ENCODE data around the gene HIVEP1. TPM values are rescaled to one million over a fixed set of nuclear protein-coding genes. Genes with fewer than 3 reads are reported as not detected.

Gene HIVEP1
- polyA plus RNA-seq, 1 of the 3 experiments (the other 2 are of a cell fraction) = 7.7 TPM

- Histone ChIP-seq H3K79me2 (ENCODE audit: insufficient read depth) (no peaks in the 10 kb centered on the region), H3K9me2 (no peaks in the 10 kb centered on the region), H3K27ac (ENCODE audit: low read depth in 2 of 2, low read length in 1 of 2) (no peak overlapping the region), H3K9me3 (no peaks in the 10 kb centered on the region), H4K20me1 (ENCODE audit: insufficient read depth) (no peaks in the 10 kb centered on the region), H3F3A (replicated peaks; ENCODE audit: insufficient read depth) (peaks cover 5% of the 10 kb centered on the region), H3K9ac (no peak overlapping the region), H3K4me3 (ENCODE audit: low read depth in 2 of 2, low read length in 1 of 2) (no peak overlapping the region), H3K4me2 (no peak overlapping the region), H3K4me1 (ENCODE audit: control insufficient read depth in 1 of 2, insufficient read depth in 2 of 2, low read depth in 1 of 2, low read length in 1 of 2) (no peaks in the 10 kb centered on the region; a peak in 1 of 4 replicates), H3K36me3 (replicated peaks in 1 of 2; ENCODE audit: control insufficient read depth in 1 of 2, insufficient read depth in 2 of 2, low read length in 1 of 2) (peaks cover 5 to 12% of the 10 kb centered on the region in 2 experiments), H2AFZ (ENCODE audit: low read depth) (no peak overlapping the region), H3K27me3 (ENCODE audit: insufficient read depth) (no peaks in the 10 kb centered on the region)
- TF ChIP-seq, protein P1, sequence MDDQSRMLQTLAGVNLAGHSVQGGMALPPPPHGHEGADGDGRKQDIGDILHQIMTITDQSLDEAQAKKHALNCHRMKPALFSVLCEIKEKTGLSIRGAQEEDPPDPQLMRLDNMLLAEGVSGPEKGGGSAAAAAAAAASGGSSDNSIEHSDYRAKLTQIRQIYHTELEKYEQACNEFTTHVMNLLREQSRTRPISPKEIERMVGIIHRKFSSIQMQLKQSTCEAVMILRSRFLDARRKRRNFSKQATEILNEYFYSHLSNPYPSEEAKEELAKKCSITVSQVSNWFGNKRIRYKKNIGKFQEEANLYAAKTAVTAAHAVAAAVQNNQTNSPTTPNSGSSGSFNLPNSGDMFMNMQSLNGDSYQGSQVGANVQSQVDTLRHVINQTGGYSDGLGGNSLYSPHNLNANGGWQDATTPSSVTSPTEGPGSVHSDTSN (IDR thresholded peaks at IDR 0.05) = no peak
- no peak for TF ChIP-seq EZH2phosphoT487 (IDR thresholded peaks at IDR 0.05; ENCODE audit: borderline replicate concordance, low read depth)
- no peak for TF ChIP-seq FOSL2 (IDR thresholded peaks at IDR 0.05; ENCODE audit: borderline replicate concordance, low read depth)
- no peak for TF ChIP-seq RXRA (IDR thresholded peaks at IDR 0.05; ENCODE audit: borderline replicate concordance, low read depth)
- no peak for TF ChIP-seq GATA2 (CRISPR knock-in tag; IDR thresholded peaks at IDR 0.05)
- TF ChIP-seq GABPA (IDR thresholded peaks at IDR 0.05; ENCODE audit: low read depth) = no peak
- CTCF ChIA-PET = no interaction called here
- WGBS (ENCODE audit: low lambda C conversion rate) = 50% methylated on average over 1 of the region's 1 CpG
- POLR2A ChIA-PET = no interaction called here
- no peak for DNase-seq
Measured at GRCh38 chr6:12169377-12169776, 157.3 kb downstream of the HIVEP1 start.

DNA sequence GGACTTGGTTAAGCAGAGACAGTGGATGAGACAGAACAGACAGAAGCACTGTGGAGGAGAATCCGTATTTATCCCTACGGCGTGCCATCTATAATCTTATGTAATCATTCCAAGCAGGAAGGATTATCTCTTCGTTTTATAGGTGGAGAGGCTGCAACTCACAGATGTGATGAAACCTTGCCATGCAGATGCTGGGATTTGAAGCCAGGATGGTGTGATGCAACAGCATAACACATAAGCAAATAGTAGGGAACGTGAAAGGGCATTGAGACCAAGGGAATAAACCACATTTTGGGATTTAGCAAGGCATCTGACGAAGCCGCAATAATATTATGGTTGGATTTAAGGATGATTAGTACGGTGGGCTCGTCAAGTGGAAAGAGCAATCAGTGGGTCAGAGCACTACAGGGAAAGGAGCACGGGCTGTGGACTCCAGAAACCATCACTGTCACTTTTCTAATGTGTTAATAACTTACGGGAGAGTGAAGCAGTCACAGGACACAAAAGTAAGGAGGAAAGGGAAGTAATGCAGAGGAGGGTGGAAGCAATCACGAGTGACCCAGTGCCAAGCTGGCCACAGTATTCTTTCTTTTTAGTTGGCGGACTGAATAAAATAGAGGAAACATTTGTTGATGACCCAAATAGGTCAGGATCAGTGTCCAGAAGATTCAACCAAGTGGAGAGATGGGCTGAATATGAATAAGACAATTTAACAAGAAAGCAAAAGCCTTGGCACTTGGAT lies 158.4 kb downstream of the HIVEP1 start:
- TF ChIP-seq, protein P2, sequence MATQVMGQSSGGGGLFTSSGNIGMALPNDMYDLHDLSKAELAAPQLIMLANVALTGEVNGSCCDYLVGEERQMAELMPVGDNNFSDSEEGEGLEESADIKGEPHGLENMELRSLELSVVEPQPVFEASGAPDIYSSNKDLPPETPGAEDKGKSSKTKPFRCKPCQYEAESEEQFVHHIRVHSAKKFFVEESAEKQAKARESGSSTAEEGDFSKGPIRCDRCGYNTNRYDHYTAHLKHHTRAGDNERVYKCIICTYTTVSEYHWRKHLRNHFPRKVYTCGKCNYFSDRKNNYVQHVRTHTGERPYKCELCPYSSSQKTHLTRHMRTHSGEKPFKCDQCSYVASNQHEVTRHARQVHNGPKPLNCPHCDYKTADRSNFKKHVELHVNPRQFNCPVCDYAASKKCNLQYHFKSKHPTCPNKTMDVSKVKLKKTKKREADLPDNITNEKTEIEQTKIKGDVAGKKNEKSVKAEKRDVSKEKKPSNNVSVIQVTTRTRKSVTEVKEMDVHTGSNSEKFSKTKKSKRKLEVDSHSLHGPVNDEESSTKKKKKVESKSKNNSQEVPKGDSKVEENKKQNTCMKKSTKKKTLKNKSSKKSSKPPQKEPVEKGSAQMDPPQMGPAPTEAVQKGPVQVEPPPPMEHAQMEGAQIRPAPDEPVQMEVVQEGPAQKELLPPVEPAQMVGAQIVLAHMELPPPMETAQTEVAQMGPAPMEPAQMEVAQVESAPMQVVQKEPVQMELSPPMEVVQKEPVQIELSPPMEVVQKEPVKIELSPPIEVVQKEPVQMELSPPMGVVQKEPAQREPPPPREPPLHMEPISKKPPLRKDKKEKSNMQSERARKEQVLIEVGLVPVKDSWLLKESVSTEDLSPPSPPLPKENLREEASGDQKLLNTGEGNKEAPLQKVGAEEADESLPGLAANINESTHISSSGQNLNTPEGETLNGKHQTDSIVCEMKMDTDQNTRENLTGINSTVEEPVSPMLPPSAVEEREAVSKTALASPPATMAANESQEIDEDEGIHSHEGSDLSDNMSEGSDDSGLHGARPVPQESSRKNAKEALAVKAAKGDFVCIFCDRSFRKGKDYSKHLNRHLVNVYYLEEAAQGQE (IDR thresholded peaks at IDR 0.05; ENCODE audit: low read depth, low read length) = no peak
- TF ChIP-seq GATA2 (CRISPR knock-in tag; IDR thresholded peaks at IDR 0.05) (no peak), FOXJ3 (CRISPR knock-in tag; IDR thresholded peaks at IDR 0.05) (no peak), USF2 (IDR thresholded peaks at IDR 0.05; ENCODE audit: borderline replicate concordance, low read depth, low read length) (no peak), NFIC (IDR thresholded peaks at IDR 0.05; ENCODE audit: borderline replicate concordance) (no peak)
- POLR2A ChIA-PET = no interaction called here
- WGBS (ENCODE audit: low lambda C conversion rate) = 88% methylated on average over 13 of the region's 13 CpGs
- no peak for DNase-seq
- no peaks in the 10 kb centered on the region for H3K9me2 ChIP-seq
- no peak overlapping the region for H3K4me2 ChIP-seq
- H4K20me1 ChIP-seq (ENCODE audit: insufficient read depth) = no peaks in the 10 kb centered on the region
- H3K27ac ChIP-seq (ENCODE audit: low read depth in 2 of 2, low read length in 1 of 2) = no peak overlapping the region
- peaks cover 0 to 3% of the 10 kb centered on the region in 2 experiments for H3K36me3 ChIP-seq (replicated peaks in 1 of 2; ENCODE audit: control insufficient read depth in 1 of 2, insufficient read depth in 2 of 2, low read length in 1 of 2)
- H3K79me2 ChIP-seq (ENCODE audit: insufficient read depth) = no peaks in the 10 kb centered on the region
- peaks cover 5% of the 10 kb centered on the region for H3F3A ChIP-seq (replicated peaks; ENCODE audit: insufficient read depth)
- H3K27me3 ChIP-seq (ENCODE audit: insufficient read depth) = no peaks in the 10 kb centered on the region
- no peak overlapping the region for H3K9ac ChIP-seq
- CTCF ChIA-PET = no interaction called here
- no peaks in the 10 kb centered on the region; a peak in 1 of 4 replicates for H3K4me1 ChIP-seq (ENCODE audit: control insufficient read depth in 1 of 2, insufficient read depth in 2 of 2, low read depth in 1 of 2, low read length in 1 of 2)
- no peak overlapping the region for H2AFZ ChIP-seq (ENCODE audit: low read depth)
- H3K4me3 ChIP-seq (ENCODE audit: low read depth in 2 of 2, low read length in 1 of 2) = no peak overlapping the region
- H3K9me3 ChIP-seq = no peaks in the 10 kb centered on the region

Data from SK-N-SH (cell line).